GM18951 (cell line): ENCODE results near the gene DOCK8.
"Not testable (repeated sequence)": the region's sequence is repeated elsewhere in the genome, so short reads cannot be mapped to it uniquely, and the experiment has no call there.

Experiments
- POLR2A ChIP-seq: IDR thresholded peaks from 4 replicates; pipeline ENCODE4 v1.6.1; 2011; ENCODE audit warnings: mild to moderate bottlenecking; ENCODE audit not compliant: insufficient read length, insufficient read depth; ENCODE audit errors: extremely low read depth
- in situ Hi-C: fragments of 300-500 bp; cut with MboI; formaldehyde crosslinking; loops from one replicate; pipeline ENCODE4 v1.12.0; 2022; ENCODE audit warnings: low sequenced_read_pairs, mixed read lengths, inconsistent platforms; ENCODE audit not compliant: unreplicated experiment

DOCK8 gene

GRCh38 chr9:394347-395052 lies 179.8 kb downstream of the DOCK8 start:
- no peak for TF ChIP-seq POLR2A
- in situ Hi-C loops, result no loop called here

- no peak for TF ChIP-seq POLR2A
- in situ Hi-C loops, result no loop called here
These were observed 181.7 kb downstream of the DOCK8 start for GRCh38 chr9:396396-396795.

GRCh38 chr9:398085-398484 lies 183.4 kb downstream of the DOCK8 start:
- in situ Hi-C loops, result no loop called here
- no peak for TF ChIP-seq POLR2A

- in situ Hi-C loops, result no loop called here
- TF ChIP-seq POLR2A, result no peak
These were observed 186.6 kb downstream of the DOCK8 start for GRCh38 chr9:401223-401622.

GRCh38 chr9:404234-404633 lies 189.6 kb downstream of the DOCK8 start:
- TF ChIP-seq POLR2A, result no peak

GRCh38 chr9:405341-405740 lies 190.7 kb downstream of the DOCK8 start:
- in situ Hi-C loops, result no loop called here

More at GRCh38 chr9:404234-404633, 189.6 kb downstream of the DOCK8 start:
- in situ Hi-C loops, result no loop called here

GRCh38 chr9:406886-407654 lies 192.4 kb downstream of the DOCK8 start:
- in situ Hi-C loops, result no loop called here
- no peak for TF ChIP-seq POLR2A

More at GRCh38 chr9:405341-405740, 190.7 kb downstream of the DOCK8 start:
- TF ChIP-seq POLR2A, result no peak

GRCh38 chr9:409655-410054 lies 195.0 kb downstream of the DOCK8 start:
- in situ Hi-C loops, result not testable (repeated sequence)

GRCh38 chr9:414595-414994 lies 199.9 kb downstream of the DOCK8 start:
- no peak for TF ChIP-seq POLR2A
- in situ Hi-C loops, result no loop called here

- in situ Hi-C loops, result no loop called here
- no peak for TF ChIP-seq POLR2A
These were observed 205.0 kb downstream of the DOCK8 start for GRCh38 chr9:419571-420171.

GRCh38 chr9:421896-422295 lies 207.2 kb downstream of the DOCK8 start:
- TF ChIP-seq POLR2A, result no peak
- in situ Hi-C loops, result no loop called here

GRCh38 chr9:426264-426663 lies 211.6 kb downstream of the DOCK8 start:
- TF ChIP-seq POLR2A, result no peak
- in situ Hi-C loops, result no loop called here

- no peak for TF ChIP-seq POLR2A
- in situ Hi-C loops, result no loop called here
These were observed 212.3 kb downstream of the DOCK8 start for GRCh38 chr9:426976-427375.

- TF ChIP-seq POLR2A, result no peak
- in situ Hi-C loops, result no loop called here
These were observed 217.0 kb downstream of the DOCK8 start for GRCh38 chr9:431701-432100.
